ENCODE measurements around the gene TEX29.

The TEX29 gene

DNA sequence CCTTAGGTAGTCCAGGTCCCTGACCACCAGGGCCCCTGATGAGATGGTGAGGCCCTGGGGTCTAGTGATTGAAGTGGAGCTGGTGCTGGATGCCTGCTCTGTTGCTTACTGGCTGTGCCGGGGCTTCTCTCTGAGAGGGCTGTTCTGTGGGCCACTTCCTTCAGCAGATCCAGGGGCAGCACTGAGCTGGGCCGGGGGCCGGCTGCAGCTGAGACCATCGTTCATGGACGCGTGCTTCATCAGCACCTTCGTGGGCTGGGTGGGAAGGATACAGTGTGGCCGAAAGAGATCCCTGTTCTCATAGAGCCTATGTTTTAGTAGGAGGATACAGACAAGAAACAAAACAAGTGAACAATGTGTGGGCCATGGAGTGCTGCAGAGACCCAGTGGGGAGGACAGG is 33.2 kb upstream of the TEX29 start:
- DNase-seq (ENCODE audit: low read depth) = no peak
- TF ChIP-seq POLR2A (IDR thresholded peaks at IDR 0.05; ENCODE audit: extremely low read depth, insufficient read length) = no peak
- TF ChIP-seq, protein P1, sequence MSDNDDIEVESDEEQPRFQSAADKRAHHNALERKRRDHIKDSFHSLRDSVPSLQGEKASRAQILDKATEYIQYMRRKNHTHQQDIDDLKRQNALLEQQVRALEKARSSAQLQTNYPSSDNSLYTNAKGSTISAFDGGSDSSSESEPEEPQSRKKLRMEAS (IDR thresholded peaks at IDR 0.05; ENCODE audit: low read depth, low read length) = no peak
- TF ChIP-seq, protein P2, sequence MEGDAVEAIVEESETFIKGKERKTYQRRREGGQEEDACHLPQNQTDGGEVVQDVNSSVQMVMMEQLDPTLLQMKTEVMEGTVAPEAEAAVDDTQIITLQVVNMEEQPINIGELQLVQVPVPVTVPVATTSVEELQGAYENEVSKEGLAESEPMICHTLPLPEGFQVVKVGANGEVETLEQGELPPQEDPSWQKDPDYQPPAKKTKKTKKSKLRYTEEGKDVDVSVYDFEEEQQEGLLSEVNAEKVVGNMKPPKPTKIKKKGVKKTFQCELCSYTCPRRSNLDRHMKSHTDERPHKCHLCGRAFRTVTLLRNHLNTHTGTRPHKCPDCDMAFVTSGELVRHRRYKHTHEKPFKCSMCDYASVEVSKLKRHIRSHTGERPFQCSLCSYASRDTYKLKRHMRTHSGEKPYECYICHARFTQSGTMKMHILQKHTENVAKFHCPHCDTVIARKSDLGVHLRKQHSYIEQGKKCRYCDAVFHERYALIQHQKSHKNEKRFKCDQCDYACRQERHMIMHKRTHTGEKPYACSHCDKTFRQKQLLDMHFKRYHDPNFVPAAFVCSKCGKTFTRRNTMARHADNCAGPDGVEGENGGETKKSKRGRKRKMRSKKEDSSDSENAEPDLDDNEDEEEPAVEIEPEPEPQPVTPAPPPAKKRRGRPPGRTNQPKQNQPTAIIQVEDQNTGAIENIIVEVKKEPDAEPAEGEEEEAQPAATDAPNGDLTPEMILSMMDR (IDR thresholded peaks at IDR 0.05; ENCODE audit: low read depth, low read length) = no peak
- TF ChIP-seq MYC (IDR thresholded peaks at IDR 0.05; ENCODE audit: low read depth, low read length) = no peak
- H3K4me3 ChIP-seq (ENCODE audit: low read depth, low read length) = no peak overlapping the region

DNA sequence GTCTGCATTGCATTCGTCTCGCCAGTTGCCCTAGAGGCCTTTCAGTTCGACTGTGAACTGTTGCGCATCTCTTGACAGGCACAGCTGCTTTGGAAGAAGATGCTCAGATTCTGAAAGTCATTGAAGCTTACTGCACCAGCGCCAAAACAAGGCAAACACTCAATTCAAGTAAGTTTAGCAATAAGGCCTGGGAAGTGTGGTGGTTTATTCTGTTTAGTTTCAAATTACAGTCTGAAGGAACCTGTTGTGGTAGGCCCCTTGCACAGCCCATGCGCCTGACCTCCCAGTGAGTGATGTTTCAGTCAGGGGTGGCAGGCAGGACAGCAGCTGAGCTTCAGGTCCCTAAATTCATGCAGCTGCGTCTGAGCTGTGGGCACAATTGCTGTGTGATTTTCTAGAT is 32.2 kb upstream of the TEX29 start:
- TF ChIP-seq, protein P1 (IDR thresholded peaks at IDR 0.05; ENCODE audit: low read depth, low read length) = no peak
- TF ChIP-seq, protein P2 (IDR thresholded peaks at IDR 0.05; ENCODE audit: low read depth, low read length) = no peak
- TF ChIP-seq MYC (IDR thresholded peaks at IDR 0.05; ENCODE audit: low read depth, low read length) (no peak), POLR2A (IDR thresholded peaks at IDR 0.05; ENCODE audit: extremely low read depth, insufficient read length) (no peak)
- no peak for DNase-seq (ENCODE audit: low read depth)
- H3K4me3 ChIP-seq (ENCODE audit: low read depth, low read length) = no peak overlapping the region

DNA sequence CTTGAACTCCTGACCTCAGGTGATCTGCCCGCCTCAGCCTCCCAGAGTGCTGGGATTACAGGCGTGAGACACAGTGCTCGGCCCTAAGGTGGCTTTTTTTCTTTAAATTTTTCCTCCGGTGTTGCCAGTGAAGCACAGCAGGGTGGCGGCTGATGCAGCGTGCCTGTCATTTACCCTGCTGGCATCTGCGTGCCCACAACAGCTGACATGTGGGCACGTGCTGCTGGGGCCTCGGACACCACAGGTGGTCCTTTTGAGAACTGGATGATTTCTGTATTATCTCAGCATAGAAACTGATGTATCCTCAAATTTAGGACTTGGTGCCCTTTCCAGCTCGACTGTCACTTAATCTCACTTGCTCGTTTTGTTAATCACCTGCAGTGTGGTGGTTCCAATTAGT is 31.2 kb upstream of the TEX29 start:
- no peak overlapping the region for H3K4me3 ChIP-seq (ENCODE audit: low read depth, low read length)
- DNase-seq (ENCODE audit: low read depth) = no peak

DNA sequence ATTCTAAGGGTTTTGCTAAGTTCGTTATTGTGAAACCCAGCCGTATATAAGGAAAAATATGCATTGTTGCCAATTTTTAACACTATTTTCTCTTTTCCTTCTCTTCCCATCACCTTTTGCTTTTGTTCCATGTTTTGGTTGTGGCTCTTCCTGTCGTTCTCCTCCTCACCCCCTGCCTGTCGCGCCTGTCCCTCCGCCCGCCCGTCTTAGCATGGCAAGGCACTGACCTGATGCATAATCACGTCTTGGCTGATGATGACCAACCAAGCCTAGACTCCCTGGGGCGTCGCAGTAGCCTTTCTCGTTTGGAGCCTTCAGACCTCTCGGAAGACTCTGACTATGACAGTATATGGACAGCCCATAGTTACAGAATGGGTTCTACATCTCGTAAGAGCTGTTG is 28.5 kb upstream of the TEX29 start:
- H3K4me3 ChIP-seq (ENCODE audit: low read depth, low read length) = no peak overlapping the region
- DNase-seq (ENCODE audit: low read depth) = no peak
- TF ChIP-seq MYC (IDR thresholded peaks at IDR 0.05; ENCODE audit: low read depth, low read length) = no peak
- no peak for TF ChIP-seq POLR2A (IDR thresholded peaks at IDR 0.05; ENCODE audit: extremely low read depth, insufficient read length)
- TF ChIP-seq, protein P2 (IDR thresholded peaks at IDR 0.05; ENCODE audit: low read depth, low read length) = no peak
- TF ChIP-seq, protein P1 (IDR thresholded peaks at IDR 0.05; ENCODE audit: low read depth, low read length) = no peak

More for the DNA sequence above, 31.2 kb upstream of the TEX29 start:
- TF ChIP-seq, protein P2 (IDR thresholded peaks at IDR 0.05; ENCODE audit: low read depth, low read length) = no peak
- TF ChIP-seq, protein P1 (IDR thresholded peaks at IDR 0.05; ENCODE audit: low read depth, low read length) = no peak
- TF ChIP-seq MYC (IDR thresholded peaks at IDR 0.05; ENCODE audit: low read depth, low read length) (no peak), POLR2A (IDR thresholded peaks at IDR 0.05; ENCODE audit: extremely low read depth, insufficient read length) (no peak)

DNA sequence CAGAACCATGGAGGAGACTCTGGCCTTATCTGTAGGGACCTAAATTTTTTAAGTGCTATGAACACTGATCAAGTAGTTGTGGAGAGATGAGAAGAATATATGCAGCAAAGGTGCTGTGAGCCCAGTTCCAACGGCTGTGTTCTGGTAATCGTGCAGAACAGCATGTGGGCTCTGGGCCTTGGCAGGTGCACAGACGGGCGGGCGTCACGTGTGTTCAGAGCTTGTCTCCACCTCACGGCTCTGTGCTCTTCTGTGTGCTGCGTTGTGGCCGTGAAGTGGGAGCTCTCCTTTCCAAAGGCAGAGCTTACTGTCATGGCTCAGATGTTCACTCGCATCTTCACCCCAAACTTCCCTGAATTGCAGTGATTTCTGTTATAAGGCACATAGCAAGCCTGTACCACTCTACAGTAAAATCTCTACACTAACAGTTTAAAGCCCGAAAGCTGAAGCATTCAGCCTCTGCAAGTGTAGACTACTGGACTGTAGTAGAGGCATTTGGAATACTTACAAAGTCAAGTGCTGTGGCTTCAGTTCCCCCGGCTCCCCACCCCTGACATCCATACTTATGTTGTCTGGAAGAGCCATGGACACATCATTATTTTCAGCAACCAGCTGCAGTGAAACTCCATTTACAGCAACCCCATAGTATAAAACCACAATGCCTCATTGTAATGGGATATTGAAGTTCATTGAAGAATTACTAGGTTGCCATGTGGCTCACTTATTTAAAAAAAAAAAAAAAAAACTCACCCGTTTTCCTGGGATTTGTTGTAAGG is 27.5 kb upstream of the TEX29 start:
- no peak overlapping the region for H3K4me3 ChIP-seq (ENCODE audit: low read depth, low read length)
- no peak for DNase-seq (ENCODE audit: low read depth)
- TF ChIP-seq MYC (IDR thresholded peaks at IDR 0.05; ENCODE audit: low read depth, low read length) = no peak
- TF ChIP-seq, protein P2 (IDR thresholded peaks at IDR 0.05; ENCODE audit: low read depth, low read length) = no peak
- TF ChIP-seq, protein P1 (IDR thresholded peaks at IDR 0.05; ENCODE audit: low read depth, low read length) = no peak
- TF ChIP-seq POLR2A (IDR thresholded peaks at IDR 0.05; ENCODE audit: extremely low read depth, insufficient read length) = no peak

All from NB4 (cell line).